AG04450 (cell line): ENCODE data around the gene SF3B3. TPM values are rescaled to one million over a fixed set of nuclear protein-coding genes. Genes with fewer than 3 reads are reported as not detected.
"Not testable (repeated sequence)": the region's sequence is repeated elsewhere in the genome, so short reads cannot be mapped to it uniquely, and the experiment has no call there.

Experiments
- CTCF ChIA-PET: fragments of 300-600, 350-600 bp; formaldehyde crosslinking; extraction: SDS; loops from one replicate; lab custom pipeline; 2022; ENCODE audit warnings: antibody characterized with exemption, inconsistent platforms; lab: Charles Lee
- POLR2A ChIA-PET: fragments of 350-600 bp; formaldehyde crosslinking; extraction: SDS; loops from one replicate; lab custom pipeline; 2021; ENCODE audit warnings: antibody characterized with exemption, inconsistent platforms; lab: Yijun Ruan, JAX
- DNase-seq: peaks from one replicate; pipeline ENCODE4 v3.0.0-alpha.2; 2011; ENCODE audit warnings: low read depth, low spot score
- H3K27ac ChIP-seq: one replicate; pipeline ENCODE4 v1.5.1; 2012; ENCODE audit warnings: low read depth, low read length, control low read depth
- H3K27me3 ChIP-seq: one replicate; pipeline ENCODE4 v1.6.0; 2012; ENCODE audit warnings: low read length; ENCODE audit not compliant: control insufficient read depth, insufficient read depth
- H3K4me3 ChIP-seq: 2 replicates; pipeline ENCODE4 v1.5.1; 2011; ENCODE audit warnings: mild to moderate bottlenecking, low read depth, low read length, control low read depth
- H3K9me3 ChIP-seq: 2 replicates; pipeline ENCODE4 v1.5.1; 2012; ENCODE audit warnings: low read length; ENCODE audit not compliant: control insufficient read depth, insufficient read depth
- polyA plus RNA-seq: library from polyadenylated mRNA; depleted of rRNA; stranded (reverse); fragments of >200 nt; gene quantifications from 2 replicates; pipeline ENCODE4 v1.2.3, GENCODE V29; 2011; rRNA removed
- small RNA-seq: library from RNA; depleted of rRNA; stranded (forward); fragments of <200 nt; gene quantifications from one replicate; pipeline ENCODE3, GENCODE V24; 2012; ENCODE audit warnings: low read depth; ENCODE audit not compliant: insufficient read length
- TF ChIP-seq, protein P1 (sequence below): IDR thresholded peaks from 2 replicates; pipeline ENCODE4 v1.5.1; 2011; ENCODE audit warnings: low read depth, low read length, control low read depth, inconsistent platforms

Gene SF3B3
- polyA plus RNA-seq, 1 experiment, result 139 TPM

DNA sequence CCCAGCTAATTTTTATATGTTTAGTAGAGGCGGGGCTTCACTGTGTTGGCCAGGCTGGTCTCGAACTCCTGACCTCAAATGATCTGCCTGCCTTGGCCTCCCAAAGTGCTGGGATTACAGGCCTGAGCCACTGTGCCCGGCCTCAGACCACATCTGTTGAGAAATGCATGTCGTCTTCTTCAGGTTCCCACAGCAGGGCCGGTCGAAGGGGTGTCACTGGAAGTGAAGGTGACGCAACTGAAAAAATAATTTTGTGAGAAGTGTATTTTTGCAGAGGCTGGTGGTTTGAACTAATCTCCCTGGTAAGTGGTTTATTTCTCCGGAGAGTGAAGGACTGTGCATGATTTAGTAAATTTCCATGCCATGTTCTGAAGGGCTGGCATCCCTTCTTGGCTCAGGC, 89.3 kb downstream of the SF3B3 start:
- Histone ChIP-seq H3K4me3 (no peak overlapping the region), H3K27ac (no peak overlapping the region), H3K27me3 (peaks cover 3% of the 10 kb centered on the region), H3K9me3 (no peaks in the 10 kb centered on the region)
- CTCF ChIA-PET, result no interaction called here
- TF ChIP-seq, protein P1, sequence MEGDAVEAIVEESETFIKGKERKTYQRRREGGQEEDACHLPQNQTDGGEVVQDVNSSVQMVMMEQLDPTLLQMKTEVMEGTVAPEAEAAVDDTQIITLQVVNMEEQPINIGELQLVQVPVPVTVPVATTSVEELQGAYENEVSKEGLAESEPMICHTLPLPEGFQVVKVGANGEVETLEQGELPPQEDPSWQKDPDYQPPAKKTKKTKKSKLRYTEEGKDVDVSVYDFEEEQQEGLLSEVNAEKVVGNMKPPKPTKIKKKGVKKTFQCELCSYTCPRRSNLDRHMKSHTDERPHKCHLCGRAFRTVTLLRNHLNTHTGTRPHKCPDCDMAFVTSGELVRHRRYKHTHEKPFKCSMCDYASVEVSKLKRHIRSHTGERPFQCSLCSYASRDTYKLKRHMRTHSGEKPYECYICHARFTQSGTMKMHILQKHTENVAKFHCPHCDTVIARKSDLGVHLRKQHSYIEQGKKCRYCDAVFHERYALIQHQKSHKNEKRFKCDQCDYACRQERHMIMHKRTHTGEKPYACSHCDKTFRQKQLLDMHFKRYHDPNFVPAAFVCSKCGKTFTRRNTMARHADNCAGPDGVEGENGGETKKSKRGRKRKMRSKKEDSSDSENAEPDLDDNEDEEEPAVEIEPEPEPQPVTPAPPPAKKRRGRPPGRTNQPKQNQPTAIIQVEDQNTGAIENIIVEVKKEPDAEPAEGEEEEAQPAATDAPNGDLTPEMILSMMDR, result no peak
- DNase-seq, result no peak
- POLR2A ChIA-PET, result no interaction called here

DNA sequence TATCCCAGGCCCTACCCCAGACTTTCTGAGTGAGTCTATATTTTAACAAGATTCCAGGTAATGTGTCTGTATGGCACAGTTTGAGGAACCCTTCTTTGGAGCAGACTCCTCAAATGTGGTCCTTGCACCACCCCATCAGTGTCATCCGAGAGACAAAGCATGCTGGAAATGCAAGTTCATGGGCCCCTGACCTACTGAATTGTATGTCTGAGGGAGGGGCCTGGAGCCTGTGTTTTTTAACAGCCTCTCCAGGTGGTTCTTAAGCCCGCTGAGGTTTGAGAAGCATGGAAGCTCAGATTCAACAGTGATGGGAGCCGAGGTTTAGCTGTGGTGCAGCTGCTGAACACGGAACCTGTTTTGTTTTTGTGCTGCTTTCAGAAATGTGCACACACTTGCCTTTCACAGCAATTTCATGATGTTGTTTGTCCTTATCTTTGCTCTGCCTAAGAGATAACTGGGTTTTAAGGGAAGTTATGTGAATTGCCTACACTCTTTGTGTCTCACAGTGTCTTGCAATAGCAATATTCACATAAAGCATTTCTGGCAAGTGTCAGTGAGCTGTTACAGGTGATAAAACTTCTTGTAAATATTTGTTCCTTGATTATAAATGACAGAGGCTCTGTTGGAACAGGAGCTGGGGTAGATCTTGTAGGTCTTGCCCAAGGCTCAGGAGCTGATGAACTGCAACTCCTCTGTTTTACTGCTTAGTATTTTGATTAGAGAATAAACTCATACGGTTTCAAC, 90.8 kb downstream of the SF3B3 start:
- no peak for DNase-seq
- no peaks in the 10 kb centered on the region for H3K9me3 ChIP-seq
- TF ChIP-seq, protein P1, result no peak
- H3K4me3 ChIP-seq, result no peak overlapping the region
- H3K27ac ChIP-seq, result no peak overlapping the region
- CTCF ChIA-PET, result no interaction called here
- H3K27me3 ChIP-seq, result peaks cover 3% of the 10 kb centered on the region
- POLR2A ChIA-PET, result no interaction called here

DNA sequence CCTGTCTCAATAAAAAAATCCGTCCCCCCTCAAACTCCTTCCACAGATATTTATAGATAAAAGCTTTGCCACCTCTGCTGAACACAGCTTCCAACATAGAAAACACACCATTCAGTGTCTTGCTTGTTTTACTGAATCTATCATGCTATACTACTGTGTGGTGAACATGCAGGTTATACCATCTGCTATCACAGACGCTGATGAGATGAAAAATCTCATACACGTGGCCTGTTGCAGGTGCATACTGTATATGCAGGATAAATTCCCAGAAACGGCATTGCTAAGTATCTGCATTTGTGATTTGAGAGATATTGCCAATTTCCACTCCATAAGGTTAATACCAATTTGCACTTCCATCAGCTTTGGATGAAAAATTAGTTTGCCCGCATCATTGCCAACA, 92.3 kb downstream of the SF3B3 start:
- ChIA-PET CTCF (no interaction called here), POLR2A (no interaction called here)
- TF ChIP-seq, protein P1, result no peak
- no peak overlapping the region for H3K4me3 ChIP-seq
- H3K27ac ChIP-seq, result no peak overlapping the region
- H3K9me3 ChIP-seq, result no peaks in the 10 kb centered on the region
- no peak for DNase-seq
- peaks cover 3% of the 10 kb centered on the region for H3K27me3 ChIP-seq

DNA sequence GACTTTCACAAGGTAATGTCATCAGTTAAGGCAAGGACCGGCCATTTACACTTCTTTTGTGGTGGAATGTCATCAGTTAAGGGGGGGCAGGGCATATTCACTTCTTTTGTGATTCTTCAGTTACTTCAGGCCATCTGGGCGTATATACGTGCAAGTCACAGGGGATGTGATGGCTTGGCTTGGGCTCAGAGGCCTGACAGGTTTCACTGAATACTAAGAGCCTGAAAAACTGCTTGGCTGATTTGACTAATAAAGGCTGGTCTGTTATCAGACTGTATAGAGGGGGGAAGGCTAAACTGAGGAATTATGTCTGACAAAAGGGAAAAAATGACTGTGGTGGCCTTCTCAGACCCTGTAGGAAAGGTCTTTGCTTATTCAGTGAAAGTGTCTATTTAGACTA, 98.2 kb downstream of the SF3B3 start:
- H3K27ac ChIP-seq, H3K27me3 ChIP-seq, H3K4me3 ChIP-seq, DNase-seq, H3K9me3 ChIP-seq, POLR2A ChIA-PET, CTCF ChIA-PET: not testable (repeated sequence)

Small RNAs within 50 kb of the gene (small RNA-seq; reads per million reads assigned to genes)
- 12.1 reads per million, percentile 73 among the genes with 10 or more reads in this experiment for gene SNORD111
- 727 reads per million, percentile 95 among the genes with 10 or more reads in this experiment for gene SNORD111B

Other genes with a start within 250 kb of the SF3B3 start
- 221 and 223 TPM in 2 replicates for gene AARS1, start 234.3 kb upstream of the SF3B3 start, polyA plus RNA-seq
- gene DDX19B, start 224.6 kb upstream of the SF3B3 start, polyA plus RNA-seq, result 36.5 and 41.9 TPM in 2 replicates
- gene DDX19A, start 176.9 kb upstream of the SF3B3 start, polyA plus RNA-seq, result 43.5 and 44.6 TPM in 2 replicates
- 12.4 and 18.2 TPM in 2 replicates for gene ST3GAL2, start 84.7 kb upstream of the SF3B3 start, polyA plus RNA-seq
- 4.0 and 5.9 TPM in 2 replicates for gene FCSK, start 69.2 kb upstream of the SF3B3 start, polyA plus RNA-seq
- 50.6 and 51.8 TPM in 2 replicates for gene COG4, start 262 bp upstream of the SF3B3 start, polyA plus RNA-seq
- 3.0 and 5.1 TPM in 2 replicates for gene IL34, start 122.7 kb downstream of the SF3B3 start, polyA plus RNA-seq
- 57.9 and 80.1 TPM in 2 replicates for gene MTSS2, start 162.2 kb downstream of the SF3B3 start, polyA plus RNA-seq